H54 (cell line): Measurements from ENCODE around the gene SIGMAR1.
A peak's percentile ranks its signal among the peaks of the same experiment; 100 is the strongest.

Experiments used
- DNase-seq: peaks from one replicate; pipeline ENCODE4 v3.0.0; 2011; ENCODE audit warnings: low spot score, mixed read lengths; ENCODE audit not compliant: insufficient read length
- FAIRE-seq: peaks from 3 replicates; lab custom pipeline; 2011; peaks lifted over from hg19 to GRCh38; lab: Jason Lieb, UNC
- POLR2A ChIP-seq: IDR thresholded peaks from 2 replicates; pipeline ENCODE4 v1.6.1; 2011; ENCODE audit warnings: low read depth, mild to moderate bottlenecking, low read length

Gene SIGMAR1

DNA sequence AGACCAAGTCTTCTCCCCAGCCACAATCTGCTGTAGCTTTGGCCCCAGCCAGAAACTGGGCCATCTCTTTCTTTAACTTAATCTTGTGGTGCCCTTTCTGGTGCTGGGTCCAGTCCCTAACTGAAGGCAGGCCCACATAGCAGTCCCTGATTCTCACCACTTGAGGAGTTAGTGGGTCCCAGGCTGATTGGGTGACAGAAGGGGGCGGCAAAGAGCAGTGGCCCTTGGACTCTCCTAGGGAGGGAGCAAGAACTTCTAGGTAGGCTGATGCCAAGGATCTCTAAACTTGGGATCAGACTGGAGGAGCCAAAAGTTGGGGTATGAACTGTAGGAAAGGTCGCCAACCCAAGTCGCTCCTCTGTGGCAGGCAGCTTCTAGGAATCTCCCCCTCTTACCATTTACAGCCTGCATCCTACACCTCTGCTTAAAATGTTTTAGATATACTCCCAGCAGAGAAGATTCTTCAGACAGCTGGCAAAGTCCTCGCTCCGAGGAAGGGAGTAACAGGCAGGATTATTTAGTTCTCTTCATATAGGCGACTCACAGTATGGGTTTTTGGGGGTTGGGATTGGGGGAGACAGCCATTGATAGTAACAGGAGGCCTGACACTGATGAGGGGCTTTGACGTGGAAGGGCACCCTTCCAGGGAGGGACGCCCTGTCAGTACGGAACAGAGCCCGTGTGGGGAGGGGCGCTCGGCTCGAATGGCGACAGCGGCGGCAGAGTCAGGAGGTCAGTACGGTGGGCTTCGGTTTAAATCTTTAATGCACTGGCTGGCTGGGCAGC is 26.9 kb upstream of the SIGMAR1 start:
- FAIRE-seq (no peak), DNase-seq (peak; percentile 45)
- no peak for TF ChIP-seq POLR2A

- FAIRE-seq (no peak), DNase-seq (no peak)
- TF ChIP-seq POLR2A: no peak
Observed at GRCh38 chr9:34663303-34663605, 25.7 kb upstream of the SIGMAR1 start.

GRCh38 chr9:34662526-34663302 is 25.1 kb upstream of the SIGMAR1 start, which contains the start of gene CCL27:
CCL27 (minus strand) TSS chr9:34662657; CDS start chr9:34662633, 24 bp downstream.
- TF ChIP-seq POLR2A: no peak
- FAIRE-seq: no peak
- DNase-seq: no peak

DNA sequence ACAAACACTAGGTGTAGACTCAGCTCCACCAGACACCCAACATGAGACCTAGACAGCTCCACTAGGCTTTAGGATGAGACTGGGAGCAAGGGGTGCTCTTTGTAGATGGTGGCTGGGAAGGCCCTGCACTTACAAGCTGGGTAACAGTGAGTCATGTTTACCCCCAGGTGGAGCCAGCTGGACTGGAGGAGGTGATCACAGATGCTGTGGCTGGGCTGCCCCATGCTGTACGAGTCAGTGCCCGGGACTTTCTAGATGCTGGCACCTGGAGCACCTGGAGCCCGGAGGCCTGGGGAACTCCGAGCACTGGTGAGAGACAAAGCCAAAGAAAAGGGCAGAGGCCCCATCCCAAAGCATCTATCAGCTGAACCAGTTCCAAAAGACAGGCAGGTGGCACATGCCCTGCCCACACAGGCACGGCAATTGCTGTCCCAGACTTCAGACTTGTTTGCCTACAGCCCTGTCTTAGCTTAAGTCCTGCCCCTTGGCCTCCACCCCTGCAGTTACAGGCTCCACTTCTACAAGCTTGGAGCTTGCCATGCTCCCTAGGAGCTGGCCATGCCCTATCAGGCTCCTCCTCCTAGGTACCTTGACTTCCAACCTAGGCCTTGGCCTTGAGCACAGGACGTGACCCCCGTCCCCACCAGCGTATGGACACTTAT is 22.1 kb upstream of the SIGMAR1 start:
- TF ChIP-seq POLR2A: no peak
- FAIRE-seq: no peak
- DNase-seq: no peak

- DNase-seq (no peak), FAIRE-seq (no peak)
- TF ChIP-seq POLR2A: no peak
Observed at GRCh38 chr9:34658461-34658860, 20.9 kb upstream of the SIGMAR1 start.

- no peak for FAIRE-seq
Observed at GRCh38 chr9:34656992-34657391, 19.4 kb upstream of the SIGMAR1 start.

DNA sequence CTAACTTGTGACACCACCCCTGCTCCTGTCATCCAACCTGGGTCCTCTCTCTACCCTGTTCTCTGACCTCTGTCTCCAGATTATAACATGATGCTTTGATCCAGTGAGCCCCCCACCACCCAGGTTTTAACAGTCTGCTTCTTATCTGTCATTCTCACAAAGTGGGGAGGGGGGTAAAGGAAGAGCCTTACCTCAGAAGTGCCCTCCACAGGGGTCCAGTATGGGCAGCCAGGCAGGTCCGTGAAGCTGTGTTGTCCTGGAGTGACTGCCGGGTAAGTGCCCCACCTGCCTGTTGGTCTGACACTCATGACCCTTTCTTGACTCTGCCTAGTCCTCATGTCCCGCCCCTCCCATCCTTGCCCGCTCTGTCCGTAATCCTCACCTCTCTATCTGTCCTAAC is 17.8 kb upstream of the SIGMAR1 start:
- no peak for TF ChIP-seq POLR2A
- DNase-seq (no peak), FAIRE-seq (no peak)

More at GRCh38 chr9:34656992-34657391, 19.4 kb upstream of the SIGMAR1 start:
- DNase-seq: no peak
- TF ChIP-seq POLR2A: no peak

DNA sequence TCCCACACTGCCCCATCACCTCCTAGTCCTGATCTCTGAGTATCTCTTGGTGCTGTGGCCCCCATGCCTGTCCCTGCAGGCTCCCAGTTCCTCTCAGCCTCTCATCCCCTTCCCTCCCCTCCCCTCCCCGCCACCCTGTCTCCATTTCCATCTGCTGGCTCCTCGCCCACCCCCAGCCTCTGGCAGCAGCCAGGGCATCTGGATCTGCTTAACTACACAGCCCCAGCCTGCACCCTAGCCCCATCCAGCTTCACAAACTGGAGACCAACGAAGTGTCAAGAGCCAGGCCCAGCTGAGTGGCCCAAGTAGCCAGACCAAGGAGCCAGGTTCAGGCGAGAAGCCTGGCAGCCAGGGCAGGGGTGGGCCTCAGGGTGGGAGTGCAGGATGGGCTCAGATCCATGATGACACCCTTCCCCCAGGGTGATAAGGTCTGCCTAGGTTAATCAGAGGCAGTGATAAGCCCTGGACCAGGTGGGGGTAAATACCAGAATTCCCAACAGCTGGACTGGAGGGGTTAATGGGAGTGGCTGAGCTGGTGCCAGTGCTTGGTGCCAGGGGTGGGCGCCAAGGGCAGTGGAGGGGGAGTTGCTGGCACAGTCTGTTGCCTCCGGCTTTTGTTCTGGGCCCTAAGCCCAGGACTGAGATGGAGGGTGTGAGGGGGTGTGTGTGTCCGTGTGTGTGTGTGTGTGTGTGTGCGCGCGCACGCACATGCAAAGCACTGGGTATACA is 16.9 kb upstream of the SIGMAR1 start:
- DNase-seq (no peak), FAIRE-seq (no peak)
- TF ChIP-seq POLR2A: no peak

DNA sequence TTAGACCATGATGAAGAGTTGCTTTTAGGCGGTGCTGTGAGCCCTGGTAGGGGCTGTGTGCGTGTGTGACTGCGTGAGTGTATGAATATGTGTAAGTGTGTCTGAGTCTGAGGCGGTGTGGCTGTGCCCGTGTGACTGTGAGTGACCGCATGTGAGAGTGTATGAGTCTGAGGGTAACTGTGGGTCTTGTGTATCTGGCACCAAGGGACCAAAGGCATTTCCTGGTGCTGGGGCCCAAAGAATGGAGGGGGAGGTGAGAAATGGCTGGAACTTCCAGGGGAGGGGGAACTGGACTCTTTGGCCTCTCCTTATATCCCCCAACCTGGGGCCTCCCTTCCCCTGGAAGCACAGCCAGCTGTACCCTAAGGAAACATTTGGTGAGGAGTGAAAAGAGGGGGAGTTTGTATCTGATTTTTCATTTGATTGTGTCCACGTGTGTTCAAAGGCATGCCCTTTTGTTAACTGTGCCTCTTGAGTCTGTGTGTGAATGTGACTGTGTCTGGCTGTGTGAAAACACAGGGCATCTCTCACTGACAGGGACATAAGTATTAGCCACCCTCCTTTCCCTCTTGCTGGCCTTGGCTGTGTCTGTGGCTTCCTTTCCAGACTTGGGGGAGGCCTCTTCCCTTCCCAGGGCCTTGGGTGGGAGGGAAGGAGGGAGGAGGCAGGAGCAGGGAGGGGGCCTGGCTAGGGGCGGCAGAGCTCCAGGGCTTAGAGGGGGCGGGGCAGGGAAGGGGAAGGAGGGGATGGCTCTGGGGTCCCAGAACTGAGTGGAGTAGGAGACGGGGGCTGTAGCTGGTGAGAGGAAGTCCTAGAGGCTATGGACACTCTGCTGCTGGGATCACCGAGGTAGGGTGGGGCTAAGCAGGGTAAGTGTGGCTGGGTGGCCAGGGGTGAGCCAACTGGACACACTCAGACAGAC is 15.8 kb upstream of the SIGMAR1 start:
- FAIRE-seq (no peak), DNase-seq (no peak)
- TF ChIP-seq POLR2A: no peak

- FAIRE-seq (no peak), DNase-seq (no peak)
- TF ChIP-seq POLR2A: no peak
Observed at GRCh38 chr9:34652602-34653000, 15.0 kb upstream of the SIGMAR1 start.

GRCh38 chr9:34651876-34652601 is 14.5 kb upstream of the SIGMAR1 start, which contains the start of gene IL11RA:
IL11RA (plus strand) TSS chr9:34652185; CDS start chr9:34655218, 3,033 bp downstream.
- TF ChIP-seq POLR2A: peak; percentile 28; the same call in 1 of the 2 replicates
- peak; percentile 67 for DNase-seq
- no peak for FAIRE-seq

DNA sequence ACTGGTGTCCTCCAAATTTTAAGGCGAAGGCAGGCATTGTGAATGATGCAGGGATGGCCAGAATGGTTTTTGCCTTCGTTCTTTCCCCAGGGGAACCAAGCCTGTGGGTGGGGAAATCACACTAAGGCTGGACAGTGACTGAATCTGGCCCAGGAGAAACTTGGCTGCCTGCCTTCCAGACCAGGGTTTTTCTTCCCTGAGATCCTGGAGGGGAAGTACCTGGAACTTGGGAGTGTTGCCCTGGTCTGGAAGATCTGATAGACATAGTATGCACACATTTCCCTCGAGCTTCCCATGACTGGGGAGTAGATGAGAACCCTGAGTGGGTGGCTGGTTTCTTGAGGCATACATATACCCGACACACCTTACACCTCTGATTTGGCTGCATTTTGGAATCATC is 13.7 kb upstream of the SIGMAR1 start:
- no peak for FAIRE-seq
- DNase-seq: no peak
- TF ChIP-seq POLR2A: no peak
